Heart left ventricle (tissue), 13 donors: ENCODE results near the gene SUPT20HL2.

Experiments
- CTCF ChIP-seq, 12 donors: fragments of 200-600 bp; sonication (generic) in 4 of 12; IDR thresholded peaks; one replicate each; pipeline versions ENCODE4 v1.5.0 to v1.8.0; 2018 to 2022; ENCODE audit warnings: antibody characterized with exemption in 12 of 12, mild to moderate bottlenecking in 5 of 12
- POLR2A ChIP-seq, 2 donors: fragments of 450-650 bp; IDR thresholded peaks; one replicate each; pipeline ENCODE4 v1.6.1; 2017; ENCODE audit warnings: antibody characterized with exemption in 2 of 2, mild to moderate bottlenecking in 2 of 2, moderate library complexity in 2 of 2
- donor health status: ischemic (EF 13 %, LVEDD 7.1; RV severe dilation, severe dysfunction).
- donor health status: DM: no; HTN: yes; CAD: no.
- donor health status: DM: no; HTN: no; CAD: no.
- donor health status: ischemic (EF 25% LVEDD 6.9; RV normal size, moderate dysfunction).
- donor health status: ischemic (EF 25% LVEDD 5.7; RV mildly dilated, moderate dysfunction).
- donor health status: ischemic (EF 35%, LVEDD 5.7; RV mildly dilated, moderate dysfunction).
- donor health status: nonischemic (EF 11% LVEDD 7.7; RV severe dilation, severe dysfunction).
- donor health status: DM: yes; HTN: yes; CAD: no.
- donor health status: PGD.
- donor health status: ischemic (EF 29% LVEDD 5.4; RV normal size, mild dysfunction).
- donor health status: nonischemic (EF 23%, LVEDD 6.1; RV moderate dilation, normal function).

DNA sequence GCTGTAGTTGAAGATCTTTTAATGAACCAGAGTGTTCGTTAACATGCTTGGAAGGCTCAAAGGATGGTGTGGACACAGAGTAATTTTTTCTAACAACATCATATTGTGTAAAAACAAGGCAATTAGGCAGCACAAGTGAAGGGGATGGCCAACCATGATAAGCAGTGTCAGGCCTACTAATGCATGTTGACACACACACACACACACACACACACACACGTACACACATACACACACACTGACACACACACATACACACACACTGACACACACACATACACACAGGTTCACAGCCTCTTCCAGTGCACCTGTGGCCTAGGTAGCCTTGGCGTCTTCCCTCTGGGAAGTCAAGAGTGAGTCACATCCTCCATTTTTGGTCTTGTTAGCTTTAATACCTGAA lies 46.4 kb upstream of the SUPT20HL2 start, which contains the start of gene SUPT20HL1:
- no peak for TF ChIP-seq CTCF (IDR thresholded peaks at IDR 0.05)
- TF ChIP-seq POLR2A (IDR thresholded peaks at IDR 0.05): no peak
